HCT116 (cell line): ENCODE data around the gene TRPV2. TPM values are rescaled to one million over a fixed set of nuclear protein-coding genes. Genes with fewer than 3 reads are reported as not detected.

Source experiments
- ATAC-seq: fragments of 200-7000 bp; cut with Tn5 transposase; 2 replicates; pipeline ENCODE4 v1.9.1; 2020; ENCODE audit warnings: mild to moderate bottlenecking, moderate library complexity
- BruUV-seq: library from RNA; stranded (reverse); fragments of 400-500 nt; replicated peaks from 2 replicates; lab custom pipeline; 2021; lab: Mats Ljungman, UMichigan
- CTCF ChIA-PET: fragments of 300-600 bp; sonication (Branson Sonifier 250); formaldehyde crosslinking; loops from one replicate; lab custom pipeline; 2021; ENCODE audit warnings: antibody characterized with exemption; lab: Charles Lee
- POLR2A ChIA-PET: fragments of 300-600, 350-600 bp; sonication (Branson Sonifier 250); formaldehyde crosslinking; loops from one replicate; lab custom pipeline; 2021; ENCODE audit warnings: antibody characterized with exemption; lab: Charles Lee
- RAD21 ChIA-PET, 2 experiments: fragments of 300-600 bp; sonication (Branson Sonifier 250); formaldehyde crosslinking; loops; one replicate each; lab custom pipeline; 2023; ENCODE audit warnings: low total read pairs in 2 of 2; ENCODE audit not compliant: uncharacterized antibody in 2 of 2, unreplicated experiment in 2 of 2, low non-redundant PET in 1 of 2; lab: Charles Lee
- DNase-seq: peaks from one replicate; pipeline ENCODE4 v3.0.0-alpha.2; 2010; ENCODE audit warnings: low read depth, low spot score
- H2AFZ ChIP-seq: fragments of 200-600 bp; shearing (Covaris generic), sonication (generic); 2 replicates; pipeline ENCODE4 v1.6.1; 2017; ENCODE audit warnings: low read depth, mixed run types, mixed read lengths, antibody characterized with exemption, low read length; ENCODE audit not compliant: poor library complexity, severe bottlenecking
- H3K27ac ChIP-seq: 2 replicates; pipeline ENCODE4 v1.5.1; 2012; ENCODE audit warnings: low read depth, low read length
- H3K27me3 ChIP-seq: fragments of 200-600 bp; sonication (generic); 2 replicates; pipeline ENCODE4 v1.6.1; 2016; ENCODE audit warnings: mixed run types, low read length, mixed read lengths; ENCODE audit not compliant: insufficient read depth
- H3K36me3 ChIP-seq, 2 experiments: fragments of 200-500 bp in 1 of 2; fragments of 200-600 bp in 1 of 2; sonication (Bioruptor generic) in 1 of 2; sonication (generic) in 1 of 2; 2 replicates each; pipeline versions ENCODE4 v1.5.1 to v1.6.1; 2014 to 2016; ENCODE audit warnings: low read length in 2 of 2, inconsistent platforms in 1 of 2, mixed read lengths in 1 of 2, mixed run types in 1 of 2; ENCODE audit not compliant: insufficient read depth in 2 of 2, control insufficient read depth in 1 of 2
- H3K4me1 ChIP-seq, 2 experiments: fragments of 200-600 bp in 1 of 2; sonication (generic) in 1 of 2; 2 replicates each; pipeline versions ENCODE4 v1.5.1 to v1.6.1; 2012 to 2017; ENCODE audit warnings: low read length in 2 of 2, inconsistent platforms in 1 of 2, mild to moderate bottlenecking in 1 of 2, mixed read lengths in 1 of 2, mixed run types in 1 of 2, moderate library complexity in 1 of 2; ENCODE audit not compliant: insufficient read depth in 2 of 2, control insufficient read depth in 1 of 2
- H3K4me2 ChIP-seq: fragments of 200-600 bp; sonication (generic); 2 replicates; pipeline ENCODE4 v1.6.1; 2017; ENCODE audit warnings: mixed run types, low read length, mixed read lengths
- H3K4me3 ChIP-seq, 2 experiments: fragments of 200-600 bp in 1 of 2; sonication (generic) in 1 of 2; replicated peaks in 1 of 2; 2 replicates each; pipeline ENCODE4 v1.5.1; 2011 to 2016; ENCODE audit warnings: low read length in 2 of 2, control low read depth in 1 of 2, low read depth in 1 of 2, mild to moderate bottlenecking in 1 of 2, mixed read lengths in 1 of 2, mixed run types in 1 of 2
- H3K79me2 ChIP-seq: fragments of 200-600 bp; sonication (generic); 2 replicates; pipeline ENCODE4 v1.6.1; 2017; ENCODE audit warnings: mild to moderate bottlenecking, mixed run types, low read length, moderate library complexity, mixed read lengths; ENCODE audit not compliant: insufficient read depth
- H3K9ac ChIP-seq: fragments of 200-600 bp; sonication (generic); 2 replicates; pipeline ENCODE4 v1.6.1; 2016; ENCODE audit warnings: low read length, mixed read lengths
- H3K9me2 ChIP-seq: fragments of 200-600 bp; sonication (generic), shearing (Covaris generic); 2 replicates; pipeline ENCODE4 v1.6.1; 2017; ENCODE audit warnings: mixed run types, mild to moderate bottlenecking, moderate library complexity; ENCODE audit not compliant: insufficient read depth
- H3K9me3 ChIP-seq, 2 experiments: fragments of 200-500 bp in 1 of 2; fragments of 200-600 bp in 1 of 2; sonication (Bioruptor generic) in 1 of 2; sonication (generic) in 1 of 2; 2 replicates each; pipeline ENCODE4 v1.6.1; 2014 to 2017; ENCODE audit warnings: low read length in 2 of 2, mixed read lengths in 2 of 2, inconsistent platforms in 1 of 2, low read depth in 1 of 2, mild to moderate bottlenecking in 1 of 2, mixed run types in 1 of 2, moderate library complexity in 1 of 2; ENCODE audit not compliant: control insufficient read depth in 1 of 2, insufficient read depth in 1 of 2
- H4K20me1 ChIP-seq: fragments of 200-600 bp; sonication (generic), shearing (Covaris generic); 2 replicates; pipeline ENCODE4 v1.6.1; 2017; ENCODE audit warnings: mixed run types, mild to moderate bottlenecking, moderate library complexity; ENCODE audit not compliant: insufficient read depth
- CBX3 ChIP-seq: IDR thresholded peaks from 2 replicates; pipeline ENCODE4 v1.6.1; 2012; ENCODE audit warnings: low read depth
- EZH2 ChIP-seq: fragments of 200-600 bp; sonication (generic); IDR thresholded peaks from 2 replicates; pipeline ENCODE4 v1.6.1; 2017; ENCODE audit warnings: antibody characterized with exemption, mixed run types
- POLR2A ChIP-seq: IDR thresholded peaks from 2 replicates; pipeline ENCODE4 v1.7.0; 2011; ENCODE audit warnings: borderline replicate concordance; ENCODE audit not compliant: insufficient read depth, insufficient read length; ENCODE audit errors: extremely low read depth
- SRF ChIP-seq: IDR thresholded peaks from 2 replicates; pipeline ENCODE4 v1.6.1; 2012; ENCODE audit warnings: low read depth
- ZNF274 ChIP-seq: fragments of 200-500 bp; sonication (Bioruptor generic); IDR thresholded peaks from 2 replicates; pipeline ENCODE4 v1.6.1; 2014; ENCODE audit warnings: mild to moderate bottlenecking, low read depth, low read length, inconsistent platforms
- intact Hi-C: fragments of 100-400 bp; cut with micrococcal nuclease; formaldehyde crosslinking; loops from 2 replicates; pipeline ENCODE4 v1.10.0; 2022
- total RNA-seq: library from RNA; stranded (reverse); gene quantifications from one replicate; pipeline ENCODE4 v1.2.1, GENCODE V29; 2021; ENCODE audit not compliant: unreplicated experiment
- TF ChIP-seq, protein P1 (sequence below): IDR thresholded peaks from 2 replicates; pipeline ENCODE4 v1.6.1; 2012
- TF ChIP-seq, protein P2 (sequence below): IDR thresholded peaks from 2 replicates; pipeline ENCODE4 v1.6.1; 2012; ENCODE audit warnings: low read depth

The TRPV2 gene
- total RNA-seq, 1 experiment from 2014 or later, result 2.7 TPM

DNA sequence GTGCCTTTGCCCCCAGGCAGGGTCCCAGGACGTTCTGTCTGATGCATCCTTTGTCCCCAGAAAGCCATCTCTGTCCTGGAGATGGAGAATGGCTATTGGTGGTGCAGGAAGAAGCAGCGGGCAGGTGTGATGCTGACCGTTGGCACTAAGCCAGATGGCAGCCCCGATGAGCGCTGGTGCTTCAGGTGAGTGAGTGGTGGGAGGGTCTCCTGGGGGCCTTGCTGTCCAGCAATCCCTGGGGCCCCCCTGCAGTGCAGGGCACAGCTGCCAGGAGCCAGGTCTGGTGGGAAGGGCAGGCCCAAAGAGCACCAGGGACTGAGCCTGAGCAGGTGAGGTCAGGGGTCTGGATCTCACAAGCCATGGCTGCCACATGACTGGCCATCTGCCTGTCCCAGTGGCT, 18.1 kb downstream of the TRPV2 start:
- no peaks in the 10 kb centered on the region for H3K27me3 ChIP-seq
- ChIA-PET CTCF (no interaction called here), RAD21 (no interaction called here), POLR2A (no interaction called here)
- intact Hi-C loops, result no loop called here
- peaks cover 0 to 9% of the 10 kb centered on the region in 2 experiments; a peak in 2 of 4 replicates for H3K4me1 ChIP-seq
- no peak overlapping the region for H2AFZ ChIP-seq
- no peak overlapping the region for H3K9ac ChIP-seq
- no TSS peak for BruUV-seq
- H3K9me3 ChIP-seq, result no peaks in the 10 kb centered on the region
- H4K20me1 ChIP-seq, result no peaks in the 10 kb centered on the region
- TF ChIP-seq, protein P1, sequence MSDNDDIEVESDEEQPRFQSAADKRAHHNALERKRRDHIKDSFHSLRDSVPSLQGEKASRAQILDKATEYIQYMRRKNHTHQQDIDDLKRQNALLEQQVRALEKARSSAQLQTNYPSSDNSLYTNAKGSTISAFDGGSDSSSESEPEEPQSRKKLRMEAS, result no peak
- TF ChIP-seq CBX3, result no peak
- no peak for TF ChIP-seq SRF
- TF ChIP-seq POLR2A, result no peak
- H3K4me3 ChIP-seq, result no peak overlapping the region
- DNase-seq (no peak), ATAC-seq (no peak)
- H3K36me3 ChIP-seq, result no peaks in the 10 kb centered on the region
- no peaks in the 10 kb centered on the region for H3K79me2 ChIP-seq
- no peak overlapping the region; the same call in 1 of the 2 replicates for H3K27ac ChIP-seq
- no peak overlapping the region for H3K4me2 ChIP-seq
- no peaks in the 10 kb centered on the region for H3K9me2 ChIP-seq

GRCh38 chr17:16434662-16435061, 19.3 kb downstream of the TRPV2 start:
- Histone ChIP-seq H2AFZ (no peak overlapping the region), H3K79me2 (peaks cover 9% of the 10 kb centered on the region), H4K20me1 (no peaks in the 10 kb centered on the region), H3K9me2 (no peaks in the 10 kb centered on the region), H3K4me1 (peaks cover 0 to 8% of the 10 kb centered on the region in 2 experiments; a peak in 2 of 4 replicates), H3K9ac (no peak overlapping the region), H3K4me2 (no peak overlapping the region), H3K36me3 (peaks cover 0 to 6% of the 10 kb centered on the region in 2 experiments; a peak in 2 of 4 replicates), H3K4me3 (no peak overlapping the region), H3K27ac (no peak overlapping the region), H3K27me3 (no peaks in the 10 kb centered on the region), H3K9me3 (no peaks in the 10 kb centered on the region)
- no TSS peak for BruUV-seq
- RAD21 ChIA-PET, result no interaction called here
- POLR2A ChIA-PET, result no interaction called here
- DNase-seq, result no peak
- ATAC-seq, result no peak
- TF ChIP-seq CBX3, result no peak
- TF ChIP-seq, protein P1, result no peak
- TF ChIP-seq, protein P2, sequence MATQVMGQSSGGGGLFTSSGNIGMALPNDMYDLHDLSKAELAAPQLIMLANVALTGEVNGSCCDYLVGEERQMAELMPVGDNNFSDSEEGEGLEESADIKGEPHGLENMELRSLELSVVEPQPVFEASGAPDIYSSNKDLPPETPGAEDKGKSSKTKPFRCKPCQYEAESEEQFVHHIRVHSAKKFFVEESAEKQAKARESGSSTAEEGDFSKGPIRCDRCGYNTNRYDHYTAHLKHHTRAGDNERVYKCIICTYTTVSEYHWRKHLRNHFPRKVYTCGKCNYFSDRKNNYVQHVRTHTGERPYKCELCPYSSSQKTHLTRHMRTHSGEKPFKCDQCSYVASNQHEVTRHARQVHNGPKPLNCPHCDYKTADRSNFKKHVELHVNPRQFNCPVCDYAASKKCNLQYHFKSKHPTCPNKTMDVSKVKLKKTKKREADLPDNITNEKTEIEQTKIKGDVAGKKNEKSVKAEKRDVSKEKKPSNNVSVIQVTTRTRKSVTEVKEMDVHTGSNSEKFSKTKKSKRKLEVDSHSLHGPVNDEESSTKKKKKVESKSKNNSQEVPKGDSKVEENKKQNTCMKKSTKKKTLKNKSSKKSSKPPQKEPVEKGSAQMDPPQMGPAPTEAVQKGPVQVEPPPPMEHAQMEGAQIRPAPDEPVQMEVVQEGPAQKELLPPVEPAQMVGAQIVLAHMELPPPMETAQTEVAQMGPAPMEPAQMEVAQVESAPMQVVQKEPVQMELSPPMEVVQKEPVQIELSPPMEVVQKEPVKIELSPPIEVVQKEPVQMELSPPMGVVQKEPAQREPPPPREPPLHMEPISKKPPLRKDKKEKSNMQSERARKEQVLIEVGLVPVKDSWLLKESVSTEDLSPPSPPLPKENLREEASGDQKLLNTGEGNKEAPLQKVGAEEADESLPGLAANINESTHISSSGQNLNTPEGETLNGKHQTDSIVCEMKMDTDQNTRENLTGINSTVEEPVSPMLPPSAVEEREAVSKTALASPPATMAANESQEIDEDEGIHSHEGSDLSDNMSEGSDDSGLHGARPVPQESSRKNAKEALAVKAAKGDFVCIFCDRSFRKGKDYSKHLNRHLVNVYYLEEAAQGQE, result no peak
- TF ChIP-seq ZNF274, result no peak
- no peak for TF ChIP-seq EZH2
- intact Hi-C loops, result loop anchor here (5.0 kb wide), 1 partner anchor 147 kb away; no protein-coding TSS in a partner anchor
- CTCF ChIA-PET, result no interaction called here
